Measurements from ENCODE around the gene USP47. TPM values are rescaled to one million over a fixed set of nuclear protein-coding genes. Genes with fewer than 3 reads are reported as not detected.

Gene USP47
- total and polyA plus RNA-seq, 2 of the 13 experiments (the other 11 are each of a cell fraction or from before 2014, with no cell fraction given) = 12.2 to 52.7 TPM

- FAIRE-seq (no peak), DNase-seq (ENCODE audit: low spot score) (no peak), ATAC-seq (no peak)
- intact Hi-C loops (cut with micrococcal nuclease; ENCODE audit: unreplicated experiment) = no loop called here
- in situ Hi-C loops (cut with HindIII; ENCODE audit: extremely low pct_ligation_motif_present, low pct_unique_long_range_greater_than_20kb) = no loop called here
- H3K9ac ChIP-seq (ENCODE audit: insufficient read depth, low read depth, low read length) = no peak overlapping the region
- H4K20me1 ChIP-seq (ENCODE audit: insufficient read depth, low read length) = peaks cover 4% of the 10 kb centered on the region; the same call in 1 of the 2 replicates
- BruUV-seq (replicated peaks) = no TSS peak
- ChIA-PET POLR2A (no interaction called here), CTCF (ENCODE audit: low intra/inter-chr PET ratio, low total read pairs) (no interaction called here)
- peaks cover 87% of the 10 kb centered on the region for H3K79me2 ChIP-seq (ENCODE audit: insufficient read depth, low read length)
- no peak overlapping the region for H3K4me3 ChIP-seq (replicated peaks in 1 of 3; ENCODE audit: insufficient read depth in 1 of 3, low read depth in 2 of 3, low read length in 3 of 3)
- WGBS (ENCODE audit: low lambda C conversion rate) = 97% methylated on average over 2 of the region's 2 CpGs
- peaks cover under 1% of the 10 kb centered on the region; the same call in 1 of the 2 replicates for H3K4me1 ChIP-seq (ENCODE audit: insufficient read depth, low read length)
- no peak for TF ChIP-seq NR3C1 (CRISPR knock-in tag; IDR thresholded peaks at IDR 0.05)
- peak; percentile 51 for TF ChIP-seq NFE2L2 (IDR thresholded peaks at IDR 0.05; ENCODE audit: low read length)
- TF ChIP-seq ISL2 (CRISPR knock-in tag; IDR thresholded peaks at IDR 0.05) = no peak
- no peak for TF ChIP-seq ZNF17 (CRISPR knock-in tag; IDR thresholded peaks at IDR 0.05)
- TF ChIP-seq HCFC1 (IDR thresholded peaks at IDR 0.05; ENCODE audit: low read depth, low read length) = no peak
- TF ChIP-seq MAFK (conservative IDR thresholded peaks at IDR 0.05 in 1 of 2, IDR thresholded peaks at IDR 0.05 in 1 of 2; ENCODE audit: low read length in 2 of 2) = peak; percentile 27 to 30; a peak in 2 of 4 replicates
- no peak for TF ChIP-seq ONECUT2 (CRISPR knock-in tag; IDR thresholded peaks at IDR 0.05)
- no peak for TF ChIP-seq CREM (IDR thresholded peaks at IDR 0.05)
- TF ChIP-seq CREM (CRISPR knock-in tag; IDR thresholded peaks at IDR 0.05) = no peak
- TF ChIP-seq ZNF597 (CRISPR knock-in tag; IDR thresholded peaks at IDR 0.05) = no peak
- TF ChIP-seq USF2 (IDR thresholded peaks at IDR 0.05; ENCODE audit: low read depth, low read length) = no peak
- TF ChIP-seq USF2 (CRISPR knock-in tag; IDR thresholded peaks at IDR 0.05; ENCODE audit: borderline replicate concordance) = no peak
- no peak for TF ChIP-seq ZKSCAN5 (CRISPR knock-in tag; IDR thresholded peaks at IDR 0.05)
- no peaks in the 10 kb centered on the region for H3K27me3 ChIP-seq (ENCODE audit: control insufficient read depth in 1 of 2, insufficient read depth in 2 of 2, low read length in 2 of 2)
- no peak overlapping the region for H3K4me2 ChIP-seq (ENCODE audit: low read depth, low read length)
- no peaks in the 10 kb centered on the region for H3K36me3 ChIP-seq (replicated peaks in 1 of 2; ENCODE audit: control insufficient read depth in 1 of 2, insufficient read depth in 2 of 2, low read length in 2 of 2)
- no peaks in the 10 kb centered on the region for H3K9me3 ChIP-seq (ENCODE audit: low read length)
- H2AFZ ChIP-seq (ENCODE audit: low read length) = no peak overlapping the region
- no peak overlapping the region for H3K27ac ChIP-seq (ENCODE audit: extremely low read length, insufficient read depth, low read length)
Measured at GRCh38 chr11:11862999-11863398, 21.2 kb downstream of the USP47 start.
